ENCODE data around the gene PLCB1. TPM values are rescaled to one million over a fixed set of nuclear protein-coding genes. Genes with fewer than 3 reads are reported as not detected.
"Not testable (repeated sequence)": the region's sequence is repeated elsewhere in the genome, so short reads cannot be mapped to it uniquely, and the experiment has no call there.

Gene PLCB1
- polyA plus RNA-seq, 1 donor: 39.2 TPM

- no peak for DNase-seq
Measured at GRCh38 chr20:8401556-8401955, 269.5 kb downstream of the PLCB1 start.

- DNase-seq: no peak
Measured at GRCh38 chr20:8402798-8403197, 270.7 kb downstream of the PLCB1 start.

GRCh38 chr20:8404912-8405635, 273.0 kb downstream of the PLCB1 start:
- DNase-seq: no peak

- no peak for DNase-seq
Measured at GRCh38 chr20:8406391-8406790, 274.3 kb downstream of the PLCB1 start.

GRCh38 chr20:8408587-8409307, 276.7 kb downstream of the PLCB1 start:
- no peak for DNase-seq

GRCh38 chr20:8413691-8414090, 281.6 kb downstream of the PLCB1 start:
- no peak for DNase-seq

GRCh38 chr20:8414586-8415274, 282.7 kb downstream of the PLCB1 start:
- DNase-seq: no peak

- no peak for DNase-seq
Measured at GRCh38 chr20:8421981-8422380, 289.9 kb downstream of the PLCB1 start.

GRCh38 chr20:8423482-8423881, 291.4 kb downstream of the PLCB1 start:
- no peak for DNase-seq

- no peak for DNase-seq
Measured at GRCh38 chr20:8424010-8424409, 291.9 kb downstream of the PLCB1 start.

- DNase-seq: no peak
Measured at GRCh38 chr20:8425016-8425415, 292.9 kb downstream of the PLCB1 start.

- no peak for DNase-seq
Measured at GRCh38 chr20:8425802-8426201, 293.7 kb downstream of the PLCB1 start.

- DNase-seq: no peak
Measured at GRCh38 chr20:8427419-8428040, 295.5 kb downstream of the PLCB1 start.

- no peak for DNase-seq
Measured at GRCh38 chr20:8428988-8429387, 296.9 kb downstream of the PLCB1 start.

GRCh38 chr20:8431538-8432434, 299.7 kb downstream of the PLCB1 start:
- peak; percentile 34 for DNase-seq

- peak; percentile 41 for DNase-seq
Measured at GRCh38 chr20:8432435-8433148, 300.5 kb downstream of the PLCB1 start.

GRCh38 chr20:8433291-8433690, 301.2 kb downstream of the PLCB1 start:
- DNase-seq: no peak

GRCh38 chr20:8434326-8434876, 302.3 kb downstream of the PLCB1 start:
- DNase-seq: no peak

GRCh38 chr20:8435285-8436035, 303.4 kb downstream of the PLCB1 start:
- DNase-seq: no peak

GRCh38 chr20:8436938-8437337, 304.9 kb downstream of the PLCB1 start:
- not testable (repeated sequence) for DNase-seq

Data from left kidney (tissue), 2 donors.